HEK293T (cell line): ENCODE data around the gene FNBP1L.
"Not testable (repeated sequence)": the region's sequence is repeated elsewhere in the genome, so short reads cannot be mapped to it uniquely, and the experiment has no call there.

Experiments used
- CTCF ChIA-PET: fragments of 350-600 bp; formaldehyde crosslinking; extraction: SDS; loops from one replicate; lab custom pipeline; 2021; ENCODE audit warnings: antibody characterized with exemption, inconsistent platforms; lab: Yijun Ruan, JAX
- POLR2A ChIA-PET: fragments of 350-600 bp; formaldehyde crosslinking; extraction: SDS; loops from one replicate; lab custom pipeline; 2020; ENCODE audit warnings: antibody characterized with exemption, inconsistent platforms; lab: Yijun Ruan, JAX
- DNase-seq: peaks from one replicate; pipeline ENCODE4 v3.0.0; 2012; ENCODE audit warnings: mixed read lengths; ENCODE audit errors: extremely low spot score
- ARNT ChIP-seq: fragments of 450-650 bp; IDR thresholded peaks from 2 replicates; pipeline ENCODE4 v1.6.1; 2017; ENCODE audit warnings: mild to moderate bottlenecking
- BHLHE40 ChIP-seq: fragments of 450-650 bp; IDR thresholded peaks from 2 replicates; pipeline ENCODE4 v1.6.1; 2016; ENCODE audit warnings: mild to moderate bottlenecking, moderate library complexity, borderline replicate concordance
- CTBP1 ChIP-seq: fragments of 450-650 bp; IDR thresholded peaks from 2 replicates; pipeline ENCODE4 v1.6.1; 2016; ENCODE audit warnings: borderline replicate concordance
- ELF4 ChIP-seq: fragments of 450-650 bp; IDR thresholded peaks from 2 replicates; pipeline ENCODE4 v1.6.1; 2017; ENCODE audit warnings: antibody characterized with exemption
- FOXA1 ChIP-seq: fragments of 450-650 bp; IDR thresholded peaks from 2 replicates; pipeline ENCODE4 v1.6.1; 2016; ENCODE audit warnings: mild to moderate bottlenecking
- FOXK2 ChIP-seq: fragments of 450-650 bp; IDR thresholded peaks from 2 replicates; pipeline ENCODE4 v1.6.1; 2016; ENCODE audit warnings: mild to moderate bottlenecking
- FOXM1 ChIP-seq: fragments of 450-650 bp; IDR thresholded peaks from 2 replicates; pipeline ENCODE4 v1.6.1; 2017; ENCODE audit warnings: mild to moderate bottlenecking, borderline replicate concordance
- HDGF ChIP-seq: fragments of 450-650 bp; IDR thresholded peaks from 2 replicates; pipeline ENCODE4 v1.6.1; 2017; ENCODE audit warnings: antibody characterized with exemption, borderline replicate concordance
- L3MBTL2 ChIP-seq: fragments of 450-650 bp; conservative IDR thresholded peaks from 2 replicates; pipeline ENCODE4 v1.6.1; 2016; ENCODE audit warnings: mild to moderate bottlenecking
- LEF1 ChIP-seq: fragments of 450-650 bp; IDR thresholded peaks from 2 replicates; pipeline ENCODE4 v1.6.1; 2017; ENCODE audit warnings: mild to moderate bottlenecking, borderline replicate concordance
- NFRKB ChIP-seq: fragments of 450-650 bp; IDR thresholded peaks from 2 replicates; pipeline ENCODE4 v1.6.1; 2016; ENCODE audit warnings: mild to moderate bottlenecking, moderate library complexity
- PKNOX1 ChIP-seq: fragments of 450-650 bp; IDR thresholded peaks from 2 replicates; pipeline ENCODE4 v1.6.1; 2016
- SP1 ChIP-seq: fragments of 450-650 bp; IDR thresholded peaks from 2 replicates; pipeline ENCODE4 v1.6.1; 2017
- SUZ12 ChIP-seq: fragments of 450-650 bp; IDR thresholded peaks from 2 replicates; pipeline ENCODE4 v1.6.1; 2016; ENCODE audit warnings: mild to moderate bottlenecking
- TARDBP ChIP-seq: fragments of 450-650 bp; IDR thresholded peaks from 2 replicates; pipeline ENCODE4 v1.6.1; 2016
- ZNF384 ChIP-seq: fragments of 450-650 bp; IDR thresholded peaks from 2 replicates; pipeline ENCODE4 v1.6.1; 2016

The FNBP1L gene

GRCh38 chr1:93475681-93476080 is 27.8 kb downstream of the FNBP1L start:
- ChIA-PET CTCF (no interaction called here), POLR2A (no interaction called here)
- TF ChIP-seq ARNT (no peak), SUZ12 (no peak), NFRKB (no peak), L3MBTL2 (no peak), FOXK2 (no peak), TARDBP (no peak), ZNF384 (no peak), LEF1 (no peak), FOXM1 (no peak), CTBP1 (no peak), PKNOX1 (no peak)
- no peak for DNase-seq

DNA sequence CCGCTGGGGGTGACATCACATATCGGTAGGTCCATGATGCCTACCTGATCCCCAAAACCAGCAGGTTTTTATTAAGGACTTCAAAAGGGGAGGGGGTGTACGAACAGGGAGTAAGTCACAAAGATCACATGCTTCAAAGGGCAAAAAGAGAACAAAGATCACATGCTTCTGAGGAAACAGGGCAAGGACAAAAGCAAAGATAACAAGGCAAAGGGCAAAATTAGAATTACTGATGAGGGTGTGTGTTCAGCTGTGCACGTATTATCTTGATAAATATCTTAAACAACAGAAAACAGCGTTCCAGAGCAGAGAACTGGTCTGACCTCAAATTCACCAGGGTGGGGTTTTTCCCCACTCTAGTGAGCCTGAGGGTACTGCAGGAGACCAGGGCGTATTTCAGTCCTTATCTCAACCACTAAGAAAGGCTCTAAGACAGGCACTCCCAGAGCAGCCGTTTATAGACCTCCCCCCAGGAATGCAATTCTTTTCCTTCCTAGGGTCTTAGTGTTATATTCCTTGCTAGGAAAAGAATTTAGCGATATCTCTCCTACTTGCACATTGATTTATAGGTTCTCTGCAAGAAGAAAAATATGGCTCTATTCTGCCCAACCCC is 31.3 kb downstream of the FNBP1L start:
- CTCF ChIA-PET, DNase-seq, POLR2A ChIA-PET: not testable (repeated sequence)

GRCh38 chr1:93481899-93482298 is 34.0 kb downstream of the FNBP1L start:
- DNase-seq, POLR2A ChIA-PET, CTCF ChIA-PET: not testable (repeated sequence)

- no peak for DNase-seq
- CTCF ChIA-PET: interaction anchor here (0.6 kb wide), 1 partner anchor 8 kb away, joined by 3 read pairs; no protein-coding TSS in a partner anchor
- TF ChIP-seq TARDBP (no peak), HDGF (no peak), ZNF384 (no peak), FOXM1 (no peak), SP1 (no peak), BHLHE40 (no peak), NFRKB (no peak), ELF4 (no peak), SUZ12 (no peak), FOXA1 (no peak), LEF1 (no peak)
- POLR2A ChIA-PET: no interaction called here
Measured at GRCh38 chr1:93483200-93483599, 35.3 kb downstream of the FNBP1L start.

DNA sequence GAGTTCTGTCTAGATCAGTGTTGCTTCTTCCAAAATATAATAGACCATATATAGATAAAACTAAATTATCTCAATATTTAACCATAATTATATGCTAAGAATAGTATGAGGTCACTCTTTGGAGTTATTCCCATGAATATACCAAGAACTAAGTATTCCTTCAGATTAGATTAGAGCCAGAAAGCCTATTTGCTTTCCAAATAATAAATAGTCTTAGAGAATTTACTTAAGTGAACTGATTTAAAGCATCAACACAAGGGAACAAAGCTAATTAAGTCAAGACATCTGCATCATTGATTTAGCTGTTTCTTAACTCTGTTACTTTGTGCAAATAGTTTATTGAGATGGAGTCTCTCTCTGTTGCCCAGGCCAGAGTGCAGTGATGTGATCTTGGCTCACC is 35.7 kb downstream of the FNBP1L start:
- TF ChIP-seq PKNOX1 (no peak), NFRKB (no peak), CTBP1 (no peak), FOXM1 (no peak), FOXK2 (no peak), FOXA1 (no peak), SP1 (no peak), BHLHE40 (no peak), ARNT (no peak), ZNF384 (no peak), L3MBTL2 (no peak), LEF1 (no peak), TARDBP (no peak), SUZ12 (no peak), HDGF (no peak), ELF4 (no peak)
- POLR2A ChIA-PET: no interaction called here
- CTCF ChIA-PET: interaction anchor here (0.6 kb wide), 1 partner anchor 9 kb away, joined by 3 read pairs; no protein-coding TSS in a partner anchor
- DNase-seq: no peak

DNA sequence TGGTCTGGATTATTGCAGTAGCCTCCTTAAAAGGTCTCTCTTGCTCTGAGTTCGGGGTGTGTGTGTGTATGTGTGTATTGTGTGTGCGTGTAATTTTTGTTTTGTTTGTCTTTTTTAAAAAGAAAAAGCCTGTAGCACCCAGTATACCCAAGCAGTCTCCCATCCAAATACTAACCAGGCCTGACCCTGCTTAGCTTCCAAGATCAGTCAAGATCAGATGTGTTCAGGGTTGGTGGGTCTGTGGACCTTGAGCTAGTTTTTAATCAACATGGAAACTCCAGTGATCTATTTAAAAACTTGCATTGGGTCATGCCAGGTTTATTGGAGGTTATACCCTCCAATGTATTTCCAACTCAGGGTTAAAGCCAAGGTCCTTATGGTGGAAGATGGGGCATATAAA is 40.3 kb downstream of the FNBP1L start:
- ChIA-PET POLR2A (no interaction called here), CTCF (no interaction called here)
- DNase-seq: no peak
- TF ChIP-seq CTBP1 (no peak), LEF1 (no peak), FOXK2 (no peak), ARNT (no peak), NFRKB (no peak), HDGF (no peak), ELF4 (no peak), FOXA1 (no peak), SUZ12 (no peak), ZNF384 (no peak), TARDBP (no peak), SP1 (no peak)

DNA sequence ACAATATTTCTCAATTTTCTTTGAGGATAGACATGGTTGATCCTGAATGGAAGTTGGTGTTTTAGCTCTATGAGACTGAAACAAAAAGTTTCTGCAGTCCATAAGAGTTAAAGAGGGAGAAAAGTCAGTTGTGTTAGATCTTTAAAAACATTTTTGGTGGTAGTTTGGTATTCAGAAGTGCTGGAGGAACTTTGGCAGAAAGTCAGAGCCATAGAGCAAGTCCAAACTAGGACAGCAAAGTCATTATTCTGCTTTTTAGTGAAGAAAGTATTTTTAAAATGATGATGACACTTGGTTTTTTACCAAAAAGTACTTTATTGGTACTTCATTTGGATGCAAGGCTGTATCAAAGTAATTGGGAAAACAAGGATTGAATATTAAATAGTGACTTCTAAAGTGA is 41.8 kb downstream of the FNBP1L start:
- TF ChIP-seq CTBP1: no peak
- no peak for TF ChIP-seq HDGF
- no peak for TF ChIP-seq FOXA1
- TF ChIP-seq PKNOX1: no peak
- no peak for TF ChIP-seq ARNT
- TF ChIP-seq FOXM1: no peak
- no peak for TF ChIP-seq NFRKB
- TF ChIP-seq ELF4: no peak
- ChIA-PET POLR2A (no interaction called here), CTCF (no interaction called here)
- no peak for DNase-seq
